HFF-Myc (cell line): Measurements from ENCODE around the gene SORBS2.
"Not testable (repeated sequence)": the region's sequence is repeated elsewhere in the genome, so short reads cannot be mapped to it uniquely, and the experiment has no call there.

Source experiments
- DNase-seq: peaks from one replicate; pipeline ENCODE4 v3.0.0-alpha.2; 2011; ENCODE audit warnings: low read depth; ENCODE audit errors: extremely low read depth
- H3K4me3 ChIP-seq: replicated peaks from 2 replicates; pipeline ENCODE4 v1.5.1; 2011; ENCODE audit warnings: low read depth, mild to moderate bottlenecking, control low read depth, low read length
- TF ChIP-seq, protein P1 (sequence below): IDR thresholded peaks from 2 replicates; pipeline ENCODE4 v1.5.1; 2012; ENCODE audit warnings: mild to moderate bottlenecking, low read depth, low read length, control low read depth; ENCODE audit errors: missing control alignments

SORBS2 gene

DNA sequence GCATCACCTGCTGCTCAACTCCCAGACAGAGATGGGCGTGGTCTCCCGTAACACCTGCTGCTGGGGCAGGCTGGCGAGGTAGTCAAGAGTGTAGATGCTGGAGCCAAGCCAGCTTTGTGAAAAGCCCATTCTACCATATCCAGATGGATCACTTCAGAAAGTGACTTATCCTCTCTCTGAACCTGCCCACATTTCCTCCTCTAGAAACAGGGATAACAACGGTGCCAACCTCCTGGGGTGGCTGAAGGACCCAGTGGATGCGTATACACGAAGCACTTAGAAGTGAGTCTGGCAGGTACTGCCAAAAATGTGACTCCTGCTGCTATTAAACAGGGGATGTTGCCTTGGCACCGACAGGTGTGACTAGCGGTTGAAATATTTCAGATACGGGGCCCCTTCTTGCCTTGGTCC is 95.8 kb downstream of the SORBS2 start:
- no peak overlapping the region for H3K4me3 ChIP-seq
- DNase-seq: no peak
- TF ChIP-seq, protein P1, sequence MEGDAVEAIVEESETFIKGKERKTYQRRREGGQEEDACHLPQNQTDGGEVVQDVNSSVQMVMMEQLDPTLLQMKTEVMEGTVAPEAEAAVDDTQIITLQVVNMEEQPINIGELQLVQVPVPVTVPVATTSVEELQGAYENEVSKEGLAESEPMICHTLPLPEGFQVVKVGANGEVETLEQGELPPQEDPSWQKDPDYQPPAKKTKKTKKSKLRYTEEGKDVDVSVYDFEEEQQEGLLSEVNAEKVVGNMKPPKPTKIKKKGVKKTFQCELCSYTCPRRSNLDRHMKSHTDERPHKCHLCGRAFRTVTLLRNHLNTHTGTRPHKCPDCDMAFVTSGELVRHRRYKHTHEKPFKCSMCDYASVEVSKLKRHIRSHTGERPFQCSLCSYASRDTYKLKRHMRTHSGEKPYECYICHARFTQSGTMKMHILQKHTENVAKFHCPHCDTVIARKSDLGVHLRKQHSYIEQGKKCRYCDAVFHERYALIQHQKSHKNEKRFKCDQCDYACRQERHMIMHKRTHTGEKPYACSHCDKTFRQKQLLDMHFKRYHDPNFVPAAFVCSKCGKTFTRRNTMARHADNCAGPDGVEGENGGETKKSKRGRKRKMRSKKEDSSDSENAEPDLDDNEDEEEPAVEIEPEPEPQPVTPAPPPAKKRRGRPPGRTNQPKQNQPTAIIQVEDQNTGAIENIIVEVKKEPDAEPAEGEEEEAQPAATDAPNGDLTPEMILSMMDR: no peak

DNA sequence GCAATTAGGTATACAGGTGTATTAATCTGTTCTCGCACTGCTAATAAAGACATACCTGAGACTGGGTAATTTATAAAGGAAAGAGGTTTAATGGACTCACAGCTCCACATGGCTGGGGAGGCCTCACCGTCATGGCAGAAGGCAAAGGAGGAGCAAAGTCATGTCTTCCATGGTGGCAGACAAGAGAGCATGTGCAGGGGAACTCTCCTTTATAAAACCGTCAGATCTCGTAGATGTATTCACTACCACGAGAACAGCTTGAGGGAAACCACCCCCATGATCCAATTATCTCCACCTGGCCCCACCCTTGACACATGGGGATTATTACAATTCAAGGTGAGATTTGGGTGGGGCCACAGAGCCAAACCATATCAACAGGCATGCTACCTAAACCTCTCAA is 97.5 kb downstream of the SORBS2 start:
- H3K4me3 ChIP-seq, DNase-seq: not testable (repeated sequence)

DNA sequence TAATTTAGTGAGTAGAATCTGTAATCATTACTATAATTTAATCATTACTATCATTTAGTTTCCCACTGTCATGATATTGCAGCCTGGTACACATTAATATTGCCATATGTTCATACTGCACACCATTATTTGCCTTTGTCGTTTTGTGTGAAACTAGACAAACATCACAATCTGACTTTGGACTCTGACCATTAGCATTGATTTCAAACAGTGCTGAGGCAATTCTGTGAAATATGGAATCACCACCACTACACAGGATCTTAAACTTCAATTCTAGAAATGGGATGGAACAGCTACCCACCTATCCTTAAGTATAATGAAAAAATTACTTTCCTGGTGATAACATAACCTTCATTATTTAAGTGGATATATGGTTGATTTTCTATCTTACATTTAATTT is 98.3 kb downstream of the SORBS2 start:
- TF ChIP-seq, protein P1: no peak
- DNase-seq: no peak
- no peak overlapping the region for H3K4me3 ChIP-seq

DNA sequence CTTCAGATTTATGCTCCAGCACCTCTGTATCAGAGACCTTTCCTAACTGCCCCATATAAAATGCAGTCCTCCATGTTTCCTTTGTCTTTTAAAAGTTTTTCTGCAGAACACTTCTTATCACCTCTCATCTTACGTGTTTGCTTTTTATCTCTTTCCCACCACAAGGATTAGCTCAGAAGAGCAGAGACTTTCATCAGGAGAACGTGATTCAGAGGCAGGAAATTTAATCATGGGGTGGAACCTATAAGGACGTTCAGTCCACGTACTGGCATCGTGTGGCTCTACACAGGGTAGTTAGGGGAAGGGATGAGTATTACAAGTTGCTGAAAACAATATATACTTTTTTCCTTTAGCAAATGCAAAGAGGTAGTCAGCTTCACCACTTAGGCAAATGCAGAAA is 98.7 kb downstream of the SORBS2 start:
- no peak for DNase-seq
- TF ChIP-seq, protein P1: no peak
- H3K4me3 ChIP-seq: no peak overlapping the region

DNA sequence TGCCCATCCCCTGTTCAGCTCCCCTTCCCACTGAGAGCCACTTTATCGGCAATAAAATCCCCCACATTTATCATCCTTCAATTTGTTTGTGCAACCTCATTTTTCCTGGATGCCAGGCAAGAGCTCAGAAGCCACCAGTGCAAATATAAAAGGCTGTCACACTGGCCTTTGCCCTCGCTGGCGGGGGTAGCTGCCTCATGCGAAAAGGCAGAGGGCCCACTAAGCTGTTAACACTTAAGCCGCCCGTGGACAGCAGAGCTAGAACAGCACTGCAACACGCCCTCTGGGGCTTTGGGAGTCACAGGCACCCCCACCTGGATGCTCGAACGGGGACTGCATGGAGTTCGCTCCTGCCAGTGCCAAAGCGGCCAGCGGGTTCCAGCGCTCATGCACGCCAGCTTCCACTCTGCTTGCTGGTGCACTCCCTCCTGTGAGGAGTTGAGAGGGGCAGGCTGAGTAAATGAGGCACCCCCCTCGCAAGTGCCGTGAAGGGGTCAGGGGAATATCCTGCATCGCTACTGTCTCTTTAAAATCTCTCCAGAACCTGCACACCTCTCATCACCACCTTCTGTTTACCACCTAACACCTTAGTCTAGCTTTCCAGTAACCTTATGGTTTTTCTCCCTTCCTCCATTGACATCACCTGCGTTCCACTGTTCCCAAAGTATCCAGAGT is 99.5 kb downstream of the SORBS2 start:
- TF ChIP-seq, protein P1: no peak
- H3K4me3 ChIP-seq: no peak overlapping the region
- no peak for DNase-seq

DNA sequence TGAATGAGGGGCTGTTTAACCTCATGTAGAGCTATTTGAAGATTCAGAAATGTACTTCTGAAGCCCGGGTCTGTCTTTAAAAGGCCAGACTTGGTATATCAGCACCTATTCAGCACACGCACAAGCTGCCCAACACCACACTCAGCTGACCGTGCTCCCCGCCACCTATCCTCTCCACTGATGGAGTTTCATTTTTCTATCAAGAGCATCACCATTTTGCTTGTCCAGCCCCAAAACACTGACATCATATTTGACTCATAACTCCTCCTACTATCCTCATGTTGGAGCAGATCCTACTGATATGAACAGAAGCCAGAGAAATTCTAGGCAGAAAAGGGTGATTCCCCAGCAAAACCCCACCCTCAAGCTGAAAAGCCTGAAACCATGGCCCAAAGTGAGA is 100.3 kb downstream of the SORBS2 start:
- H3K4me3 ChIP-seq: no peak overlapping the region
- TF ChIP-seq, protein P1: no peak
- no peak for DNase-seq

DNA sequence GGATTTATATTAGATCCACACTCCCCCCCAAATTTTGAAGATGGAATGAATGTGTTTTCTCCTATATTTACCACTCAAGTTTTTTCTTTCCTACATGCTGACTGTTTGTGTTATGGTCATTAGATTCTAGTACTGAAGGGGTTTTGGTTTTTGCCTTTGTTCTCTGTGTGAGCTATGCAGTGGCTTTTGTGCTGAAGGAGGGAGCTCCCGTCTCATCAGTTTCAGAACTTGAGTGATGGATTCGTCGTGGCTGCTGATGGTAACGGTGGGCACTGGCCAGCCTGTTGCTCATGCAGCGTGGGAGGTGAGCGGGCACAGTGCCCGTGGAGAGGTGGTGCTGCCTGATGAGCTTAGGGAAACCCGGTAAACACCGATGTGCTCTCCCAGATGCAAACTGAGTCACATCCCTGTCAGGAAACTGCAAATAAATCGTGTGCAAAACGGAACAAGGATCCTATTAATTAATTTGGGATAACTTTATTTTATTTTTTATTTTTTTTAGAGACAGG is 101.5 kb downstream of the SORBS2 start:
- DNase-seq: no peak
- TF ChIP-seq, protein P1: no peak
- H3K4me3 ChIP-seq: no peak overlapping the region
